AG04449 (cell line): ENCODE data around the gene P2RY14.
A peak's percentile ranks its signal among the peaks of the same experiment; 100 is the strongest.

ENCODE experiments used
- CTCF ChIA-PET: fragments of 350-600 bp; formaldehyde crosslinking; extraction: SDS; loops from one replicate; lab custom pipeline; 2021; ENCODE audit warnings: antibody characterized with exemption; lab: Yijun Ruan, JAX
- POLR2A ChIA-PET: fragments of 400-600, 350-600 bp; formaldehyde crosslinking; extraction: SDS; loops from one replicate; lab custom pipeline; 2020; ENCODE audit warnings: antibody characterized with exemption, inconsistent platforms; lab: Yijun Ruan, JAX
- DNase-seq: peaks from one replicate; pipeline ENCODE4 v3.0.0-alpha.2; 2010; ENCODE audit warnings: low read depth, low spot score
- H3K4me3 ChIP-seq: 2 replicates; pipeline ENCODE4 v1.5.1; 2011; ENCODE audit warnings: low read depth, mild to moderate bottlenecking, control low read depth, low read length
- TF ChIP-seq, protein P1 (sequence below): IDR thresholded peaks from one replicate; pipeline ENCODE4 v1.5.1; 2011; ENCODE audit warnings: mild to moderate bottlenecking, moderate library complexity, low read length, control low read depth, inconsistent platforms; ENCODE audit not compliant: insufficient read depth; ENCODE audit errors: missing control alignments

Gene P2RY14

DNA sequence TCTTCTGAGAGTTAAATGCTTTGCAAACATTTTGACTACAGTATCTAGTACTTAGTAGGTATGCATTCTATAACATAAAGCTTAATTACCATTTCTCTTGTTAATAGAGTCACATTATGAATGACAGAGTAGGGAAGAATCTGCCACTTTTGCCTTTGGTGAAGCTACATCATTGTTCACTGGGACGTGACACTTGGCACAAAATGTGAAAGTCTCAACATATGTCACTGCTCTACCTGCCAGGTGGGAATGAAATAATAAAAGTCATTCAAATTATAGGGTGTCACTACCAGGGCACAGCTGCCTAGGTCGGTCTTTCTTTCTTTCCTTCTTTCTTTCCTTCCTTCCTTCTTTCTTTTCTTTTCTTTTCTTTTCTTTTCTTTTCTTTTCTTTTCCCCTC, 20.7 kb upstream of the P2RY14 start:
- TF ChIP-seq, protein P1, sequence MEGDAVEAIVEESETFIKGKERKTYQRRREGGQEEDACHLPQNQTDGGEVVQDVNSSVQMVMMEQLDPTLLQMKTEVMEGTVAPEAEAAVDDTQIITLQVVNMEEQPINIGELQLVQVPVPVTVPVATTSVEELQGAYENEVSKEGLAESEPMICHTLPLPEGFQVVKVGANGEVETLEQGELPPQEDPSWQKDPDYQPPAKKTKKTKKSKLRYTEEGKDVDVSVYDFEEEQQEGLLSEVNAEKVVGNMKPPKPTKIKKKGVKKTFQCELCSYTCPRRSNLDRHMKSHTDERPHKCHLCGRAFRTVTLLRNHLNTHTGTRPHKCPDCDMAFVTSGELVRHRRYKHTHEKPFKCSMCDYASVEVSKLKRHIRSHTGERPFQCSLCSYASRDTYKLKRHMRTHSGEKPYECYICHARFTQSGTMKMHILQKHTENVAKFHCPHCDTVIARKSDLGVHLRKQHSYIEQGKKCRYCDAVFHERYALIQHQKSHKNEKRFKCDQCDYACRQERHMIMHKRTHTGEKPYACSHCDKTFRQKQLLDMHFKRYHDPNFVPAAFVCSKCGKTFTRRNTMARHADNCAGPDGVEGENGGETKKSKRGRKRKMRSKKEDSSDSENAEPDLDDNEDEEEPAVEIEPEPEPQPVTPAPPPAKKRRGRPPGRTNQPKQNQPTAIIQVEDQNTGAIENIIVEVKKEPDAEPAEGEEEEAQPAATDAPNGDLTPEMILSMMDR = no peak
- CTCF ChIA-PET = interaction anchor here (1.1 to 3.7 kb wide), 6 partner anchors 11 to 620 kb away, joined by 4 to 11 read pairs (median 6); no protein-coding TSS in a partner anchor
- no peak for DNase-seq
- no peak overlapping the region for H3K4me3 ChIP-seq
- POLR2A ChIA-PET = no interaction called here

DNA sequence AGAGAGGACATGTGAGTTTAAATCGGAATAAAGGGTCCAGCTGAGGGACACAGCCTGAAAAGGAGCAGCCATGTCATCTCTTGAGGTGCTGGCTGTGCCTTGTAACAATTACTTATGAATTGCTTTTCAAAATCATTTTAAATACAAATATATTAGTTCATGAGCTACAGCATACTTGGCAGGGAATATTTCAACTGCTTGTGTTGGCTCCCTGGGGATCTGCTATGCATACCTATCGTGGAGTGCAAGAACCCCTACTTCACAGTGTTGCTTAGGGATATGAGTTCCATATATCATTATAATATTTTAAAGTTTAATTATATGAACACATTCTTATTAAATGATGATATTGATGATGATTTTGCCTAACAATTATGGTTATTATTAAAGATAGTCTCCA, 19.1 kb upstream of the P2RY14 start:
- TF ChIP-seq, protein P1 = no peak
- no peak for DNase-seq
- POLR2A ChIA-PET = no interaction called here
- CTCF ChIA-PET = interaction anchor here (0.6 to 2.6 kb wide), 5 partner anchors 9 to 1270 kb away, joined by 3 to 11 read pairs (median 4); no protein-coding TSS in a partner anchor
- no peak overlapping the region for H3K4me3 ChIP-seq

DNA sequence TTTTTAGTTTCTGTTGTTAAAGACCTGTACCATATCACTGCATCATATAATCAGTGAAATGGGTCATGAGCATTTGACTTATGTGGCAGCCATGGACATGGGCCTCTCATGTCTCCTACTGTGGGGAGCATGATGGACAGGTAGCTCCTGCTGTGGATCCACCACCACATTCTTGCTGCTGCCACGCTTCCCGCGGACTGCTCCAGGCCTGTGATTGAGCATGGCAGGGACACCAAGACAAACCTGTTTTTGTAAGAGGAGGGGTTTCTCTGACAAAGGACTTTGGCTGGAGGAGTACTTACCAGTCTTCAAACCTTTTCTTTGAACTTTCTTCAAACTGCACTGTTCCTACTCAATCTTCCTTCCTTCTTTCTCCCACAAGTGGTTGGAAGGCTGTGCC, 17.9 kb upstream of the P2RY14 start:
- no peak for DNase-seq
- H3K4me3 ChIP-seq = no peak overlapping the region
- TF ChIP-seq, protein P1 = no peak
- ChIA-PET CTCF (interaction anchor here (1.4 to 2.6 kb wide), 2 partner anchors 10 to 32 kb away, joined by 3 to 11 read pairs; no protein-coding TSS in a partner anchor), POLR2A (no interaction called here)

DNA sequence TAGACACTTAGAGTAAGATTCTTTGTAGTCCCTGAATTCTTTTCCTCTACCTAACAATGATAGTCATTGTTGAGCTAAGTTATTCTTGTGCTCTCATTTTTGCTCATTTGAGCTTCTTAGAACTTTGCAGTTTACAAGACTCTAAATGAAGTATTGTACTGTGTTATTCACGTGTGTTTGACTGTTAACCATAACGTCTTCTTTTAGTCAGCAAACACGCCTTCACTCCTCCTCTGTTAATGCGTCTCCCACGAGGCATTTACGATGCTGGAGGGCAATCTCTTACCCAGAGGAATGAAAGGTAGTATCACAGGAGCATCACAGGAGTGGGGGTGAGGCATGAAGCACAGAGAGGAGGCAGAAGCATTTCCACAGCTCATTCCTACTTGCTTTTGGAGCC, 14.8 kb upstream of the P2RY14 start:
- TF ChIP-seq, protein P1 = no peak
- H3K4me3 ChIP-seq = no peak overlapping the region
- CTCF ChIA-PET = interaction anchor here (0.9 to 3.8 kb wide), 15 partner anchors 9 to 1281 kb away, joined by 3 to 51 read pairs (median 9); partner anchors contain the start of gene P2RY13
- POLR2A ChIA-PET = no interaction called here
- no peak for DNase-seq

DNA sequence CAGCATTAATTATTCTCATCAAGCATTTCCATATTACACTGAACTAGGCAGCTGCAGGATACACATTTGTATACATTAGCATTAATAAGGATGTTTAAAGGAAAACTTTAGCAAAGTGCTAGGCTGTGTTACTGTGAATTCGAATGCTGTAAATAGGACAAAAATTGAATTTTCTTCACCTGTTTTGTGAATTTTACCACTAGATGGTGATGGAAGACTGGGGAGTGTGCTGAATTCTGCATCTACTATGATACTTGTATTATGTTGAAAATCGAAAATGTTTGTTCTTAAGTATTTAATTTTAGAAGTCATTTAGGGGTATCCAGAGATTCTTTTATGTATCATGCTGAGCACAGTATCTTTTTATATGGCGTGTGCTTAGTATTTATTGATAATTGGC, 12.3 kb upstream of the P2RY14 start:
- ChIA-PET CTCF (interaction anchor here (0.7 to 3.8 kb wide), 8 partner anchors 14 to 629 kb away, joined by 4 to 51 read pairs (median 12); partner anchors contain the start of gene P2RY13), POLR2A (no interaction called here)
- TF ChIP-seq, protein P1 = peak; percentile 28
- H3K4me3 ChIP-seq = no peak overlapping the region
- no peak for DNase-seq

DNA sequence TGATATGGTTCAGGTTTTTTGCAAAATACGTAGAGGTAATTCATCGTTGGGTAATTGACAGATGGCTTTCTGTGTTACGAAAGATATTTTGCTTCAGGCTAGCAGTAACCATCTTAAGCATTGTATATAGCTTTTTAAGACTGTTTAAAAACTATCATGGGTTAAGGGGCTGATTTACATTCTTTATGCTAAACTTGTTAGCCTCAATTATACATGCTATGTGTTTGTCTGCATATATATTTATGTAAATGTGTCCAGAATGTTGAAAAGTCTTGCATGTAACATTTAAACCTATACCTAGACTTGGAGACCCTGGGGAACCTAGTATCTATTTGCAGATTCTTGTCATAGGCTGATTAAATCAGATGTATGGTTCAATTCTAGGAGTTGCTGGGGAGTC, 11.1 kb upstream of the P2RY14 start:
- ChIA-PET POLR2A (no interaction called here), CTCF (interaction anchor here (1.0 to 6.6 kb wide), 12 partner anchors 8 to 628 kb away, joined by 3 to 90 read pairs (median 4); no protein-coding TSS in a partner anchor)
- TF ChIP-seq, protein P1 = no peak
- H3K4me3 ChIP-seq = no peak overlapping the region
- DNase-seq = no peak
